ENCODE results near the gene DLG2. TPM values are rescaled to one million over a fixed set of nuclear protein-coding genes. Genes with fewer than 3 reads are reported as not detected.
"Not testable (repeated sequence)": the region's sequence is repeated elsewhere in the genome, so short reads cannot be mapped to it uniquely, and the experiment has no call there.

DLG2 gene
- total and polyA plus RNA-seq, 2 of the 4 experiments (the other 2 are of a cell fraction) = 0.31 to 0.36 TPM

DNA sequence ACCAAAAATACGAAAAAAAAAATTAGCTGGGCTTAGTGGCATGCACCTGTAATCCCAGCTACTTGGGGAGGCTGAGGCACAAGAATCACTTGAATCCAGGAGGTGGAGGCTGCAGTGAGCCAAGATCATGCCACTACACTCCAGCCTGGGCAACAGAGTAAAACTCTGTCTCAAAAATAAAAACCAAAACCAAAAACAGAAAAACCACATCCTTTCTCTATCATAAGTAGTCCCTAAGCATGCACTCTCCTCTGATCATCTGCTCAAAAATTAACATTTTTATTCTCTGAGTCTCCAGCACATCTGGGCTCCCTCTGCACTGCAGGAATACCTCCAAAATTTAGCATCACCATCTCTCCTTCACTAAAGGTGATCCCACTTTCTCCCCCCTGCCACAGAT is 516.9 kb downstream of the DLG2 start:
- H3K4ac ChIP-seq (ENCODE audit: low read depth, low read length); H4K8ac ChIP-seq (ENCODE audit: low read depth in 2 of 2, low read length in 2 of 2); H3K36me3 ChIP-seq (ENCODE audit: control insufficient read depth, insufficient read depth, low read length); H3K9ac ChIP-seq (ENCODE audit: low read depth, low read length); H2AK5ac ChIP-seq (ENCODE audit: low read depth, low read length); H2BK120ac ChIP-seq (ENCODE audit: low read depth, low read length); H3K14ac ChIP-seq (replicated peaks; ENCODE audit: low read depth, low read length); in situ Hi-C loops (cut with MboI; ENCODE audit: low sequenced_read_pairs); POLR2A ChIA-PET (ENCODE audit: unreplicated experiment); H2BK5ac ChIP-seq (ENCODE audit: low read depth, low read length, poor library complexity, severe bottlenecking); H3K9me3 ChIP-seq (ENCODE audit: control insufficient read depth, insufficient read depth, low read length); dilution Hi-C loops (cut with HindIII; ENCODE audit: low sequenced_read_pairs, unreplicated experiment); H3K18ac ChIP-seq (ENCODE audit: low read depth, low read length); H3K4me1 ChIP-seq (ENCODE audit: control insufficient read depth, insufficient read depth, low read length); BruUV-seq (replicated peaks); H2AK9ac ChIP-seq (replicated peaks; ENCODE audit: low read depth, low read length, poor library complexity); ATAC-seq (ENCODE audit: low read depth); H3K23ac ChIP-seq (ENCODE audit: low read depth, low read length); H3K79me1 ChIP-seq (ENCODE audit: low read depth in 1 of 2, low read length in 2 of 2); H3K4me2 ChIP-seq (ENCODE audit: low read depth, low read length); H3K4me3 ChIP-seq (ENCODE audit: insufficient read depth, low read depth, low read length); H3K27ac ChIP-seq (ENCODE audit: insufficient read depth, low read length); H3K27me3 ChIP-seq (ENCODE audit: control insufficient read depth, insufficient read depth, low read length); DNase-seq; intact Hi-C loops (cut with micrococcal nuclease); H4K20me1 ChIP-seq (ENCODE audit: insufficient read depth, low read length); H2BK20ac ChIP-seq (ENCODE audit: low read depth, low read length); H4K91ac ChIP-seq (ENCODE audit: insufficient read depth, low read depth, low read length); H4K5ac ChIP-seq (ENCODE audit: low read depth, low read length); H3K56ac ChIP-seq (ENCODE audit: extremely low read depth, insufficient read depth, low read length); H2AFZ ChIP-seq (replicated peaks; ENCODE audit: low read length, poor library complexity); H3K9me1 ChIP-seq (ENCODE audit: insufficient read depth, low read length); H2BK15ac ChIP-seq (ENCODE audit: low read depth, low read length): not testable (repeated sequence)
- WGBS, 2 experiments (ENCODE audit: extremely low coverage in 2 of 2, insufficient read length in 1 of 2) = no CpG with 5 or more reads among the region's 1 CpG
- CTCF ChIA-PET = interaction anchor here (0.9 kb wide), 1 partner anchor 9 kb away, joined by 3 read pairs; no protein-coding TSS in a partner anchor

Measured in IMR-90 (cell line).